Measurements from ENCODE around the gene IDH2. TPM values are rescaled to one million over a fixed set of nuclear protein-coding genes. Genes with fewer than 3 reads are reported as not detected.
A peak's percentile ranks its signal among the peaks of the same experiment; 100 is the strongest.

Gene IDH2
- total RNA-seq, 1 donor from 2014 or later, result 126 TPM

- Mint-ChIP-seq H3K4me3 (no peak overlapping the region), H3K36me3 (peaks cover 17% of the 10 kb centered on the region), H3K27me3 (ENCODE audit: low read depth) (no peaks in the 10 kb centered on the region), H3K4me1 (peaks cover 8% of the 10 kb centered on the region), H3K9me3 (no peaks in the 10 kb centered on the region), H3K27ac (no peak overlapping the region)
- TF ChIP-seq CTCF (IDR thresholded peaks at IDR 0.05; ENCODE audit: unreplicated experiment), result no peak
- no peak for DNase-seq (ENCODE audit: low spot score in 2 of 2, unreplicated experiment in 2 of 2)
Measured at GRCh38 chr15:90079619-90080457, 22.4 kb downstream of the IDH2 start.

GRCh38 chr15:90078965-90079364 lies 23.3 kb downstream of the IDH2 start:
- Mint-ChIP-seq H3K4me3 (no peak overlapping the region), H3K27ac (no peak overlapping the region), H3K27me3 (ENCODE audit: low read depth) (no peaks in the 10 kb centered on the region), H3K9me3 (no peaks in the 10 kb centered on the region), H3K4me1 (peaks cover 8% of the 10 kb centered on the region), H3K36me3 (peaks cover 20% of the 10 kb centered on the region)
- DNase-seq (ENCODE audit: low spot score in 2 of 2, unreplicated experiment in 2 of 2), result no peak
- no peak for TF ChIP-seq CTCF (IDR thresholded peaks at IDR 0.05; ENCODE audit: unreplicated experiment)

GRCh38 chr15:90076716-90077115 lies 25.6 kb downstream of the IDH2 start:
- Mint-ChIP-seq H3K9me3 (no peaks in the 10 kb centered on the region), H3K36me3 (peaks cover 14% of the 10 kb centered on the region), H3K4me1 (peaks cover 8% of the 10 kb centered on the region), H3K27me3 (ENCODE audit: low read depth) (no peaks in the 10 kb centered on the region), H3K27ac (no peak overlapping the region), H3K4me3 (no peak overlapping the region)
- no peak for DNase-seq (ENCODE audit: low spot score in 2 of 2, unreplicated experiment in 2 of 2)
- no peak for TF ChIP-seq CTCF (IDR thresholded peaks at IDR 0.05; ENCODE audit: unreplicated experiment)

- no peak for TF ChIP-seq CTCF (IDR thresholded peaks at IDR 0.05; ENCODE audit: unreplicated experiment)
- H3K9me3 Mint-ChIP-seq, result no peaks in the 10 kb centered on the region
- peak overlapping the region; percentile 80 for H3K27ac Mint-ChIP-seq
- H3K36me3 Mint-ChIP-seq, result peaks cover 13% of the 10 kb centered on the region
- no peaks in the 10 kb centered on the region for H3K27me3 Mint-ChIP-seq (ENCODE audit: low read depth)
- no peak for DNase-seq (ENCODE audit: low spot score in 2 of 2, unreplicated experiment in 2 of 2)
- H3K4me1 Mint-ChIP-seq, result peaks cover 8% of the 10 kb centered on the region
- no peak overlapping the region for H3K4me3 Mint-ChIP-seq
Measured at GRCh38 chr15:90075420-90076289, 26.6 kb downstream of the IDH2 start.

GRCh38 chr15:90074916-90075315 lies 27.4 kb downstream of the IDH2 start:
- Mint-ChIP-seq H3K27ac (peak overlapping the region; percentile 44), H3K36me3 (peaks cover 13% of the 10 kb centered on the region), H3K4me1 (peaks cover 8% of the 10 kb centered on the region), H3K27me3 (ENCODE audit: low read depth) (no peaks in the 10 kb centered on the region), H3K4me3 (no peak overlapping the region), H3K9me3 (no peaks in the 10 kb centered on the region)
- no peak for TF ChIP-seq CTCF (IDR thresholded peaks at IDR 0.05; ENCODE audit: unreplicated experiment)
- no peak for DNase-seq (ENCODE audit: low spot score in 2 of 2, unreplicated experiment in 2 of 2)

All from mesothelial cell of epicardium (in vitro differentiated cells).